HG03460 (cell line): Measurements from ENCODE around the gene DNAH17.

Experiments used
- ATAC-seq: cut with Tn5 transposase; IDR thresholded peaks from one replicate; pipeline ENCODE4 v1.9.1; 2021; ENCODE audit not compliant: unreplicated experiment

The DNAH17 gene

GRCh38 chr17:78433780-78434335 lies 143.3 kb downstream of the DNAH17 start:
- no peak for ATAC-seq

- no peak for ATAC-seq
Observed at GRCh38 chr17:78433013-78433727, 144.0 kb downstream of the DNAH17 start.

- no peak for ATAC-seq
Observed at GRCh38 chr17:78432226-78433012, 144.8 kb downstream of the DNAH17 start.

GRCh38 chr17:78431692-78431958 lies 145.6 kb downstream of the DNAH17 start:
- no peak for ATAC-seq

- no peak for ATAC-seq
Observed at GRCh38 chr17:78430892-78431691, 146.1 kb downstream of the DNAH17 start.

- ATAC-seq: no peak
Observed at GRCh38 chr17:78429618-78429995, 147.6 kb downstream of the DNAH17 start.

GRCh38 chr17:78428836-78429617 lies 148.2 kb downstream of the DNAH17 start:
- ATAC-seq: no peak

GRCh38 chr17:78428025-78428575 lies 149.1 kb downstream of the DNAH17 start:
- ATAC-seq: no peak

GRCh38 chr17:78427140-78427539 lies 150.1 kb downstream of the DNAH17 start:
- ATAC-seq: no peak

- ATAC-seq: no peak
Observed at GRCh38 chr17:78426293-78426879, 150.8 kb downstream of the DNAH17 start.

GRCh38 chr17:78425429-78425828 lies 151.8 kb downstream of the DNAH17 start:
- ATAC-seq: no peak

GRCh38 chr17:78423961-78424675 lies 153.1 kb downstream of the DNAH17 start:
- ATAC-seq: no peak

- ATAC-seq: no peak
Observed at GRCh38 chr17:78422872-78423588, 154.2 kb downstream of the DNAH17 start.

- no peak for ATAC-seq
Observed at GRCh38 chr17:78422267-78422605, 155.0 kb downstream of the DNAH17 start.

GRCh38 chr17:78421534-78422266 lies 155.5 kb downstream of the DNAH17 start:
- no peak for ATAC-seq

- no peak for ATAC-seq
Observed at GRCh38 chr17:78421084-78421533, 156.1 kb downstream of the DNAH17 start.

- ATAC-seq: no peak
Observed at GRCh38 chr17:78419970-78420815, 157.0 kb downstream of the DNAH17 start.
